Stomach (tissue), 9 donors: Measurements from ENCODE around the gene TUBGCP3. TPM values are rescaled to one million over a fixed set of nuclear protein-coding genes. Genes with fewer than 3 reads are reported as not detected.

Experiments
- DNase-seq, 2 donors: peaks; one replicate each; pipeline versions ENCODE4 v3.0.0 to v3.0.0-alpha.2; 2013 to 2019
- H3K27ac ChIP-seq, 5 donors: fragments of 200-600 bp in 4 of 5; sonication (generic) in 4 of 5; one replicate each; pipeline ENCODE4 v1.5.1; 2013 to 2019; ENCODE audit warnings: mild to moderate bottlenecking in 1 of 5, moderate library complexity in 1 of 5
- H3K27me3 ChIP-seq, 3 donors: fragments of 200-600 bp; sonication (generic); one replicate each; pipeline ENCODE4 v1.5.1; 2017 to 2019; ENCODE audit warnings: mixed run types in 1 of 3
- H3K36me3 ChIP-seq, 4 donors: fragments of 200-600 bp; sonication (generic); 1 replicate in 3 of 4; 2 replicates in 1 of 4; pipeline ENCODE4 v1.5.1; 2016 to 2019
- H3K4me1 ChIP-seq, 4 donors: fragments of 200-600 bp; sonication (generic); one replicate each; pipeline ENCODE4 v1.5.1; 2016 to 2019
- H3K4me3 ChIP-seq, 4 donors: fragments of 200-600 bp; sonication (generic) in 3 of 4; one replicate each; pipeline ENCODE4 v1.5.1; 2016 to 2019; ENCODE audit warnings: mild to moderate bottlenecking in 1 of 4
- H3K9me3 ChIP-seq, 4 donors: fragments of 200-600 bp; sonication (generic); one replicate each; pipeline ENCODE4 v1.5.1; 2016 to 2019
- CTCF ChIP-seq, 7 experiments: fragments of 450-650 bp in 4 of 7; fragments of 200-600 bp in 3 of 7; sonication (generic) in 3 of 7; IDR thresholded peaks; one replicate each; pipeline ENCODE4 v1.5.1; 2016 to 2019; ENCODE audit warnings: antibody characterized with exemption in 7 of 7, control low read depth in 2 of 7, mild to moderate bottlenecking in 1 of 7
- EP300 ChIP-seq: sonication (generic); formaldehyde crosslinking; IDR thresholded peaks from one replicate; pipeline ENCODE4 v1.6.1; 2017; ENCODE audit warnings: antibody characterized with exemption
- POLR2A ChIP-seq, 4 donors: fragments of 450-650 bp; IDR thresholded peaks; one replicate each; pipeline ENCODE4 v1.6.1; 2016; ENCODE audit warnings: antibody characterized with exemption in 4 of 4, control low read depth in 2 of 4, mild to moderate bottlenecking in 1 of 4, moderate library complexity in 1 of 4
- POLR2AphosphoS5 ChIP-seq, 3 donors: sonication (generic); formaldehyde crosslinking; IDR thresholded peaks; one replicate each; pipeline ENCODE4 v1.6.1; 2016; ENCODE audit warnings: antibody characterized with exemption in 3 of 3
- WGBS, 5 donors: extraction: QIAGEN DNeasy Blood & Tissue Kit in 3 of 5; methylation state at CpG; one replicate each; pipeline versions ENCODE4 v1.1.5 to v1.1.7; 2013 to 2018; 5-methylcytosine and 5-hydroxymethylcytosine counted together
- intact Hi-C: fragments of 100-400 bp; cut with DNase I; formaldehyde crosslinking; loops from one replicate; pipeline ENCODE4 v1.15.1; 2023; ENCODE audit warnings: low total_unique reads
- polyA plus RNA-seq, 3 donors: library from polyadenylated mRNA; stranded (reverse); fragments of 200-250 nt; gene quantifications; one replicate each; pipeline ENCODE4 v1.2.3, GENCODE V29; 2013
- total RNA-seq, 5 donors: library from RNA; depleted of rRNA; stranded (reverse); fragments of >200 nt; gene quantifications; one replicate each; pipeline versions ENCODE4 v1.1.0 to v1.2.3, GENCODE V29; 2014 to 2016
- donor health status: healthy with polysubstance abuse.
- donor health status: Bipolar disorder and iron deficiency.
- donor health status: healthy.

The TUBGCP3 gene
- total and polyA plus RNA-seq, 8 donors: 7.8 to 49.6 (median 15.2) TPM

GRCh38 chr13:112529216-112529615 lies 58.7 kb downstream of the TUBGCP3 start:
- peaks cover 0 to 37% (median 28%) of the 10 kb centered on the region in 4 donors for H3K36me3 ChIP-seq
- intact Hi-C loops: no loop called here
- no peaks in the 10 kb centered on the region for H3K4me1 ChIP-seq
- no peaks in the 10 kb centered on the region for H3K9me3 ChIP-seq
- WGBS, 5 donors: 83 to 91% (median 85%) methylated on average over 8 of the region's 8 CpGs
- H3K27ac ChIP-seq: no peak overlapping the region
- TF ChIP-seq POLR2A (IDR thresholded peaks at IDR 0.05): no peak
- TF ChIP-seq POLR2AphosphoS5 (IDR thresholded peaks at IDR 0.05): no peak
- TF ChIP-seq EP300: no peak
- no peak for TF ChIP-seq CTCF (IDR thresholded peaks at IDR 0.05)
- H3K4me3 ChIP-seq: no peak overlapping the region
- no peaks in the 10 kb centered on the region for H3K27me3 ChIP-seq
- no peak for DNase-seq

- intact Hi-C loops: no loop called here
- Histone ChIP-seq H3K27ac (no peak overlapping the region), H3K9me3 (no peaks in the 10 kb centered on the region), H3K4me3 (no peak overlapping the region), H3K36me3 (peaks cover 3 to 58% (median 54%) of the 10 kb centered on the region in 4 donors), H3K27me3 (no peaks in the 10 kb centered on the region), H3K4me1 (no peaks in the 10 kb centered on the region)
- DNase-seq: no peak
- 95 to 99% (median 97%) methylated on average over 9 of the region's 9 CpGs for WGBS, 5 donors
- TF ChIP-seq CTCF (IDR thresholded peaks at IDR 0.05) (no peak), POLR2A (IDR thresholded peaks at IDR 0.05) (peak in 1 of 4 donors; percentile 12), POLR2AphosphoS5 (IDR thresholded peaks at IDR 0.05) (no peak), EP300 (no peak)
Observed at GRCh38 chr13:112526146-112526853, 61.7 kb downstream of the TUBGCP3 start.

DNA sequence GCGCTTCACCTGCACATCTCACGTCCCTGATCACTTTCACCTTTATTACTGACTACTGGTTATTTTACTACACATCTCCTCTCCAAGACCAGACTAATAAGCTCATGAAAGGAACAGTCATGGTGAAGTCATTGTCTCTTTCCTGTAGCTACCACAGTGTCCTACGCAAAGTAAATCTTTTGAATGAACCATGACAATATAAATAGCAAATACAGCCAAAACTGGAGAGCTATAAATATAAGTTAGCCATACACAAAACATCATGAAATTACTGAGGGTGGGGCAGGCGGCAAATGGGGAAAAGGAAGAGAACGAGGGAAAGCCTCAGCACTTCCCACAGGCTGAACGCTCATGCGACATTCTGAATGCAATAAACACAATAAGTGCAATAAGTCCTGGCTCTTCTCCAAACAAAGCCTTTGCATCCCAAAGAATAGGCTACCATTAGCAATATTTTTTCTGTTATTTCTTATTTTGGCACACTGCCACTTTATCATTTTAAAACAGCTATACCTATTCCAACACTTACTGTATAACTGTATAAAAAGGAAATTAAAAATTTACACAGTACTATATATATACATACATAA lies 62.5 kb downstream of the TUBGCP3 start:
- intact Hi-C loops: no loop called here
- Histone ChIP-seq H3K9me3 (no peaks in the 10 kb centered on the region), H3K4me3 (no peak overlapping the region), H3K4me1 (no peaks in the 10 kb centered on the region), H3K36me3 (peaks cover 8 to 65% (median 63%) of the 10 kb centered on the region in 4 donors), H3K27me3 (no peaks in the 10 kb centered on the region), H3K27ac (no peak overlapping the region)
- no peak for DNase-seq
- 90 to 99% (median 96%) methylated on average over 7 of the region's 7 CpGs for WGBS, 5 donors
- TF ChIP-seq POLR2A (IDR thresholded peaks at IDR 0.05) (no peak), POLR2AphosphoS5 (IDR thresholded peaks at IDR 0.05) (no peak), CTCF (IDR thresholded peaks at IDR 0.05) (no peak), EP300 (no peak)

DNA sequence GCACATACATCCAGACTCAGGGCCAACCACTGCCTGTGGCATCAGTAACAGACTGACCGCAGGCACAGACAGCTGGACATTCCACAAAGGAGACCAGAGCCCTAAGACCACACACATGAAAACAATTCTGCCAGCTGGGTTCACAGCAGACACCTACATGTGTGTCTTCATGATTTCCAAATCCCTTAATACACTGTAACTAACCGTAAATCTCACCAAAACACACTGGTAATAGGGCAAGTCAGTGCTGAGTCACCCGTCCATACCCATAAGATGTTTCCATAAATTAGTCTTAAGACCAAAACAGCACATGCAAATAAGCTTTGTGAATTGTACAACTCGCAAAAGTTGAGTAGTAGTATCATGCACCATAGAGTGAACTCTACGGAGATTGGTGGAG lies 65.4 kb downstream of the TUBGCP3 start:
- WGBS, 5 donors: 89 to 96% (median 93%) methylated on average over 5 of the region's 5 CpGs

More for the DNA sequence above, 65.4 kb downstream of the TUBGCP3 start:
- no peak for DNase-seq
- no peak for TF ChIP-seq POLR2A (IDR thresholded peaks at IDR 0.05)
- TF ChIP-seq CTCF (IDR thresholded peaks at IDR 0.05): no peak
- TF ChIP-seq EP300: no peak
- TF ChIP-seq POLR2AphosphoS5 (IDR thresholded peaks at IDR 0.05): no peak
- no peaks in the 10 kb centered on the region for H3K27me3 ChIP-seq
- no peaks in the 10 kb centered on the region for H3K9me3 ChIP-seq
- H3K27ac ChIP-seq: no peak overlapping the region
- intact Hi-C loops: no loop called here
- peaks cover 31 to 92% (median 90%) of the 10 kb centered on the region in 4 donors for H3K36me3 ChIP-seq
- H3K4me3 ChIP-seq: no peak overlapping the region
- H3K4me1 ChIP-seq: no peaks in the 10 kb centered on the region
